GM12875 (cell line): Measurements from ENCODE around the gene GYG2.

Experiments
- H3K4me3 ChIP-seq: one replicate; pipeline ENCODE4 v1.5.1; 2011; ENCODE audit warnings: low read depth, low read length, control low read depth
- CTCF ChIP-seq: IDR thresholded peaks from 2 replicates; pipeline ENCODE4 v1.5.1; 2011; ENCODE audit warnings: low read depth, mild to moderate bottlenecking, control low read depth, inconsistent platforms, low read length, moderate library complexity, borderline replicate concordance; ENCODE audit not compliant: insufficient read depth

The GYG2 gene

GRCh38 chrX:2928583-2929434, 100.1 kb downstream of the GYG2 start, which contains the start of gene ARSD:
ARSD (minus strand) TSS chrX:2929339; CDS start chrX:2929275, 64 bp downstream.
- peak within 1 kb of the TSS; percentile 44 for H3K4me3 ChIP-seq
- TF ChIP-seq CTCF = no peak

GRCh38 chrX:2931155-2931554, 102.4 kb downstream of the GYG2 start:
- no peak for TF ChIP-seq CTCF
- no peak overlapping the region for H3K4me3 ChIP-seq

GRCh38 chrX:2931612-2932011, 102.9 kb downstream of the GYG2 start:
- no peak for TF ChIP-seq CTCF
- H3K4me3 ChIP-seq = no peak overlapping the region
